ENCODE results near the gene TANGO2.

DNA sequence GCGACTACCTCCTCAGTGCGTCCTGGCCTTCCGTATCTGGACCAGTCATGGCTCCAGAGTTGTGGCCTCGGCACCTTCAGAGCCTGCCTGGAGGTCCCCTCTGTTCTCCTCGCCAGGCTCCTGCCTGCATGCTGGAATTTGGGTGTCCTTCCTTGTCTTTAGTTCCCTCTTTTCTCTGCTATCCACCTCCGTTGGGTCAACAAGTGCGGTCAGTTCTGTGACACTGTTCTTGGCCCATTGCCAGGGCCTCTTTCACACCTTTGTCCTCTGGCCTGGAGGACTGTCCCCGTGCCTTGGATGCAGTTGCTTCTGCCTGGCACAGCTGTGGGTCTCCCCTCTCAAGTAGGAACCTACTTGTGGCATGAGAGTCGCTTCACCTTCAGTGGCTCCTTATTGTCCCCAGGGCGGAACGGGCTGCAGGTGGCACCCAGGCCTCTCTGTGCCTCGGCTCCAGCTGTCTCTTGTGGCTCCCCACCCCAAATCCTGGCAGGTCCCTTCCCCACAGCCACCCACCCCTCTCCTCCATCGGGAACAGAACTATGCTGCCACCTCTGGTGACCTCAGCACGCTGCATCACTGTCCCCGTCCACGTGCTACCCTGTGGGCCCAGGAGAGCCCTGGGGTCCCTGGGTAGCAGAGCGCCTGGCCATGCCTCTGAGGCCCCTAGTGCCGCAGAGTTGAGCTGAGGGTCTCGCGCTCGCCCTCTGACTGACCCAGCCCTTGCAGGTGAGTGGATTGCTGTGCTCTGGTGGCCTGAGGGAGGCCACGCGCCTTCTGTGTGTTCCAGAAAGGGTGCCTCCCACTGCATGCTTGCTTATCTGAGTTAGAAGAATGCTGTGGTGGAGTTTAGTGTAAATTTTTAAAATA is 63.9 kb downstream of the TANGO2 start:
- TF ChIP-seq CBFB (CRISPR knock-in tag; IDR thresholded peaks at IDR 0.05) (no peak), ATF7 (IDR thresholded peaks at IDR 0.05) (no peak), GATA2 (CRISPR knock-in tag; IDR thresholded peaks at IDR 0.05) (no peak), ZNF197 (CRISPR knock-in tag; IDR thresholded peaks at IDR 0.05; ENCODE audit: low read depth) (no peak), ZBTB8A (IDR thresholded peaks at IDR 0.05; ENCODE audit: partially characterized antibody) (no peak), TCF7 (IDR thresholded peaks at IDR 0.05; ENCODE audit: borderline replicate concordance) (no peak)
- TF ChIP-seq, protein P1, sequence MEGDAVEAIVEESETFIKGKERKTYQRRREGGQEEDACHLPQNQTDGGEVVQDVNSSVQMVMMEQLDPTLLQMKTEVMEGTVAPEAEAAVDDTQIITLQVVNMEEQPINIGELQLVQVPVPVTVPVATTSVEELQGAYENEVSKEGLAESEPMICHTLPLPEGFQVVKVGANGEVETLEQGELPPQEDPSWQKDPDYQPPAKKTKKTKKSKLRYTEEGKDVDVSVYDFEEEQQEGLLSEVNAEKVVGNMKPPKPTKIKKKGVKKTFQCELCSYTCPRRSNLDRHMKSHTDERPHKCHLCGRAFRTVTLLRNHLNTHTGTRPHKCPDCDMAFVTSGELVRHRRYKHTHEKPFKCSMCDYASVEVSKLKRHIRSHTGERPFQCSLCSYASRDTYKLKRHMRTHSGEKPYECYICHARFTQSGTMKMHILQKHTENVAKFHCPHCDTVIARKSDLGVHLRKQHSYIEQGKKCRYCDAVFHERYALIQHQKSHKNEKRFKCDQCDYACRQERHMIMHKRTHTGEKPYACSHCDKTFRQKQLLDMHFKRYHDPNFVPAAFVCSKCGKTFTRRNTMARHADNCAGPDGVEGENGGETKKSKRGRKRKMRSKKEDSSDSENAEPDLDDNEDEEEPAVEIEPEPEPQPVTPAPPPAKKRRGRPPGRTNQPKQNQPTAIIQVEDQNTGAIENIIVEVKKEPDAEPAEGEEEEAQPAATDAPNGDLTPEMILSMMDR (IDR thresholded peaks at IDR 0.05 in 2 of 3, conservative IDR thresholded peaks at IDR 0.05 in 1 of 3; ENCODE audit: insufficient read depth in 2 of 3, low read depth in 1 of 3, low read length in 3 of 3) = peak; percentile 95 to 100 (median 97)
- TF ChIP-seq, protein P2, sequence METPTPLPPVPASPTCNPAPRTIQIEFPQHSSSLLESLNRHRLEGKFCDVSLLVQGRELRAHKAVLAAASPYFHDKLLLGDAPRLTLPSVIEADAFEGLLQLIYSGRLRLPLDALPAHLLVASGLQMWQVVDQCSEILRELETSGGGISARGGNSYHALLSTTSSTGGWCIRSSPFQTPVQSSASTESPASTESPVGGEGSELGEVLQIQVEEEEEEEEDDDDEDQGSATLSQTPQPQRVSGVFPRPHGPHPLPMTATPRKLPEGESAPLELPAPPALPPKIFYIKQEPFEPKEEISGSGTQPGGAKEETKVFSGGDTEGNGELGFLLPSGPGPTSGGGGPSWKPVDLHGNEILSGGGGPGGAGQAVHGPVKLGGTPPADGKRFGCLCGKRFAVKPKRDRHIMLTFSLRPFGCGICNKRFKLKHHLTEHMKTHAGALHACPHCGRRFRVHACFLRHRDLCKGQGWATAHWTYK (CRISPR knock-in tag; IDR thresholded peaks at IDR 0.05) = peak; percentile 86

Measured in K562 (cell line).